ENCODE data around the gene C11orf86. TPM values are rescaled to one million over a fixed set of nuclear protein-coding genes. Genes with fewer than 3 reads are reported as not detected.
"Not testable (repeated sequence)": the region's sequence is repeated elsewhere in the genome, so short reads cannot be mapped to it uniquely, and the experiment has no call there.

The C11orf86 gene
- total RNA-seq, 1 donor from 2014 or later = not detected

- DNase-seq (ENCODE audit: low spot score in 2 of 2) (no peak), FAIRE-seq (no peak)
Measured at GRCh38 chr11:66987924-66988637, 13.0 kb downstream of the C11orf86 start.

DNA sequence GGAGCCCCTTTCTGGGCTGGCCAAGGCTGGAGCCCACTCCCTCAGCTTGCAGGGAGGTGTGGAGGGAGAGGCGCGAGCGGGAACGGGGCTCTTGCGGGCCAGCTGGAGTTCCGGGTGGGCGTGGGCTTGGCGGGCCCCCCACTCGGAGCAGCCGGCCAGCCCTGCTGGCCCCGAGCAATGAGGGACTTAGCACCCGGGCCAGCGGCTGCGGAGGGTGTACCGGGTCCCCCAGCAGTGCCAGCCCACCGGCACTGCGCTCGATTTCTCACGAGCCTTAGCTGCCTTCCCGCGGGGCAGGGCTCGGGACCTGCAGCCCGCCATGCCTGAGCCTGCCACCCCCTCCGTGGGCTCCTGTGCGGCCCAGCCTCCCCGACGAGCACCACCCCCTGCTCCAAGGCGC lies 13.6 kb downstream of the C11orf86 start:
- FAIRE-seq; DNase-seq (ENCODE audit: low spot score in 2 of 2): not testable (repeated sequence)

DNA sequence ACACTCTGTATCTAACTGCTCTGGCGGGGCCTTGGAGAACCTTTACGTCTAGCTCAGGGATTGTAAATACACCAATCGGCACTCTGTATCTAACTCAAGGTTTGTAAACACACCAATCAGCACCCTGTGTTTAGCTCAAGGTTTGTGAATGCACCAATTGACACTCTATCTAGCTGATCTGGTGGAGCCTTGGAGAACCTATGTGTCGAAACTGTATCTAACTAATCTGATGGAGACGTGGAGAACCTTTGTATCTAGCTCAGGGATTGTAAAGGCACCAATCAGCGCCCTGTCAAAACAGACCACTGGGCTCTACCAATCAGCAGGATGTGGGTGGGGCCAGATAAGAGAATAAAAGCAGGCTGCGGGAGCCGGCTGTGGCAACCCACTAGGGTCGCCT lies 14.3 kb downstream of the C11orf86 start:
- FAIRE-seq = not testable (repeated sequence)

GRCh38 chr11:66992041-66992440 lies 16.9 kb downstream of the C11orf86 start:
- no peak for DNase-seq (ENCODE audit: low spot score in 2 of 2)
- FAIRE-seq = no peak

More for the DNA sequence above, 14.3 kb downstream of the C11orf86 start:
- DNase-seq (ENCODE audit: low spot score in 2 of 2) = not testable (repeated sequence)

GRCh38 chr11:66996609-66997273 lies 21.6 kb downstream of the C11orf86 start:
- no peak for FAIRE-seq

DNA sequence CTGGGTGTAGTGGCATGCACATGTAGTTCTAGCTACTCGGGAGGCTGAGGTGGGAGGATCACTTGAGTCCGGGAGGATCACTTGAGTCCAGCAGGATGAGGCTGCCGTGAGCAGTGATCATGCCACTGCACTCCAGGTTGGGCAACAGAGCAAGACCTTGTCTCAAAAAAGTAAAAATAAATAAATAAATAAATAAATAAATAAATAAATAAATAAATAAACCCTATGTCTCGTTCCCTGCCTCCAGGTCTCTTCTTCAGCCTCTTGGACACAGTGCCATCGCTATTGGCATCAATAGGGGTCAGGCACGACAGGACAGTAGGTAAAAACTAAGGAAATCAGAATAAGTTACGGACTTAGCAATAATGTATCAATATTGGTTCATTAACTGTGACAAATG lies 24.5 kb downstream of the C11orf86 start:
- DNase-seq (ENCODE audit: low spot score in 2 of 2) = no peak
- no peak for FAIRE-seq

More at GRCh38 chr11:66996609-66997273, 21.6 kb downstream of the C11orf86 start:
- DNase-seq (ENCODE audit: low spot score in 2 of 2) = no peak

DNA sequence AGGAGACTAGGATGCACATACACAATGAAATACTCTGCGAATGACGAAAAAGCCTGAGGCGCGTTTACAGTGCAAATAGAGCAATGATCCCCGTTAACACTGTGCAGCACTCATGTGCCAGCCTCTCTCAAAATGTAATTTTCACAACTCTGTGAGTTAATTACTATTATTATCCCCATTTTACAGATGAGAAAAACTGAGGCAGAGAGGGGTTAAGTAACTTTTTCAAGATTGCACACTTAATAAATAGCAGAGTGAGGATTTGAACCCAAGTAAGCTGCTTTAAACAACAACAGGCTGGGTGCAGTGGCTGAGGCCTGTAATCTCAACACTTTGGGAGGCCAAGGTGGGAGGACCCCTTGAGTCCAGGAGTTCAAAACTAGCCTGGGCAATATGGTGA lies 26.2 kb downstream of the C11orf86 start:
- FAIRE-seq (no peak), DNase-seq (ENCODE audit: low spot score in 2 of 2) (no peak)

DNA sequence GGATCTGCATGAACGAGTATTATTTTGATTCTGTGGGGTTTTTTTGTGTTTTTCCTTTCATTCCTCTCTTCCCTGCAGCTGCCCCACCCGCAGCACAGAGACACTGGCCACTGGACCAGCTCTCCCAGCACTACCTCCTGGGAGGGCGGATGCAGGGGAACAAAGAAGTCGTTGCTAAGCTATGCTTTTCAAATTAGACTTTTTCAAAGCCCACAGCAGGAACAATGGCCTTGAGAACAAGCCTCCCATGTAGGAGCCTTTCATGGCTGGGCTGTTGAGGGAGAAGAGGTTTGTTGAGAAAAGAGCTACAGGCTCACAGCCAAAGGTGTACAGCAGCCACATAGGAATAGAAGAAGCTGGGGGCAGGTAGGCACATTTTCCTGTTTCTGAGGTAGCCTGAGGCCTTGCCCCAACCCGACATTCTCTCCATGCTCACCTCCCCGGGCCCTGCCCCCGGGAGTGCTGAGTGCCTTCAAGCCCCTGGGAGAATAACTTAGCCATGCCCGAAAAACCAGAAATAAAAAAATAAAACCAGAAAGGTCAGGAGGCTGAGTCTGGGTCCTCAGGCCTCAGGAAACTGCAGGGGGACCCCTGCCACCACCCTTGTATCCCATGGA lies 27.3 kb downstream of the C11orf86 start:
- no peak for DNase-seq (ENCODE audit: low spot score in 2 of 2)
- no peak for FAIRE-seq

DNA sequence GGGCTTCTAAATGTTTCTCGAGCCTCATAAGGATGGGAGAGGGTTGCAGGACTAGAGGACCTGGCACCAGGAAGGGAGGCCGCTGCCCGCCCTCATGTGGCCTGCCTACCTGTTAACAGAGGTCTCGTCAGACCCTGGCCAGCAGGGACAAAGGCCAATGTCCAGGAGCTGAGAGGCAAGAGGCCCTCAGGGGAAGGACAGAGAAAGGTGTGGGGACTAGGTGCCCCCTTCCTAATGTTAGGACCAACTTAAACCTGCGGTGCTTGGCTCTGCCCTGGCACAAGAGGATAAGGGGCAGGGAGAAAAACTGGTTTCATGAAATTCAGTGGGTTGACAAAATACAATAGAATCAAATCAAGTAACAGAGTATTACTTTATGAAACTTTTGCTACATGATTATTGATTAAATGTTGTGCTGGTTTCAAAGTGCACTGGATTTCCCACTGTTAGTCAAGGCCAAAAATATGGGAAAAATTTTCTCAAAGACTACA lies 27.9 kb downstream of the C11orf86 start:
- no peak for DNase-seq (ENCODE audit: low spot score in 2 of 2)

GRCh38 chr11:67005200-67005599 lies 30.1 kb downstream of the C11orf86 start:
- not testable (repeated sequence) for FAIRE-seq; DNase-seq (ENCODE audit: low spot score in 2 of 2)

More for the DNA sequence above, 27.9 kb downstream of the C11orf86 start:
- FAIRE-seq = no peak

GRCh38 chr11:67006029-67006884 lies 31.2 kb downstream of the C11orf86 start:
- FAIRE-seq = no peak
- DNase-seq (ENCODE audit: low spot score in 2 of 2) = peak in 1 of 2 donors; percentile 42

- FAIRE-seq (no peak), DNase-seq (ENCODE audit: low spot score in 2 of 2) (no peak)
Measured at GRCh38 chr11:67007126-67007525, 32.0 kb downstream of the C11orf86 start.

GRCh38 chr11:67010296-67010905 lies 35.3 kb downstream of the C11orf86 start:
- DNase-seq (ENCODE audit: low spot score in 2 of 2) = no peak

GRCh38 chr11:67013511-67014045 lies 38.5 kb downstream of the C11orf86 start:
- no peak for FAIRE-seq
- DNase-seq (ENCODE audit: low spot score in 2 of 2) = no peak

More at GRCh38 chr11:67010296-67010905, 35.3 kb downstream of the C11orf86 start:
- no peak for FAIRE-seq

DNA sequence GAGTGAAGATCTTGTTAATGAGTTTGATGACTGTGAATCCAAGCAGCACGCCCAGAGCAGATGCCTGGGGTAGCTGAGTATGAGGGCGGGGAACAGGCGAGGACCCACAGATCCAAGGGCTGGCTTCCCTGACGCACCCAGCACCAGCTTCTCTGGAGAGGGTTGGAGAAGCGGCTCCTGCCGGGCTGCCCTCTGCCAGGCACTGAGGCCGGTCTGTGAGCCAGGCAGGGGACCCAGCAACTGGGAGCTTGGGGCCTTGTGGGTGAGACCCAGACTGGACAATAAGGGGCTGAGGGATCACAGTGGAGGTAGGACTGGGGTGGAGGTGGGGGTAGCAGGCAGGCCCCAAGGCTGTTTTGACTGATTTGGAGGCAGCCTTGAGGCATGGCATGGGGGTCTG lies 39.2 kb downstream of the C11orf86 start:
- FAIRE-seq = no peak
- no peak for DNase-seq (ENCODE audit: low spot score in 2 of 2)

DNA sequence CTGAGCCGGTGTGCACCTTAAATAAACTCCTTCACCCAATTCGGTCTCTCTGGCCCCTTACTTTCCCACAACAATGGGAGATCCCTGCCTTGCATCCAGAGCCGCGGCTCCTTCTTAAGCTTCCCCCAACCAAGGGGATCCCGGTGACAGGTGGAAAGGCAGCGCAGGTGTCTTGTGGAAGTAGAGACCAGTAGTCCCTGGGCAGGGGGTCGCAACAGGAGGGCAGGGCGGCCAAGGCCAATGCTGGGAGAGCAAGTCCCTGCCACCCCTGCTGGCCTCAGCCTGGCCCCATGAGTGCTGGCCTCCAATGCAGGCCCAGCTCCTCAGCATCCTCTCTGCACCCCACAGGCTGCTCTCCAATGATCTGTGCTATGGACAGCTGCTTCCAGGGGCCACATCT lies 39.9 kb downstream of the C11orf86 start:
- FAIRE-seq (no peak), DNase-seq (ENCODE audit: low spot score in 2 of 2) (no peak)

GRCh38 chr11:67016550-67016949 lies 41.4 kb downstream of the C11orf86 start:
- no peak for DNase-seq (ENCODE audit: low spot score in 2 of 2)
- FAIRE-seq = no peak

DNA sequence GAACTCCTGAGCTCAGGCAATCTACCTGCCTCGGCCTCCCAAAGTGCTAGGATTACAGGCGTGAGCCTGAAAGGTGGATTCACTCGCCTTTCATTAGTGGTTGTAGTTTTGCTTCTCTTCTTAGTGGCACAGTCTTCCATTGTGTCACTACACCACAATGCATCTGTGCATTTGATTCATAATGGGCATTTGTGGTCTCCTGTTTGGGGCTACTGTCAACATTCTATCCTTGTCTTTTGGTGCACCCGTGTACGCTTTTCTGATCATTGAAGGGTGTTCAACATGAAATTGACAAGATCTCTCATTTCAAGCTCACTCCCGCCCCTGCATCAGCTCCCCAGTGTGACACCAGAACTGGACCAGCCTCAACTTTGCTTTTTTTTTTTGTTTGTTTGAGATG lies 45.8 kb downstream of the C11orf86 start:
- DNase-seq (ENCODE audit: low spot score in 2 of 2) (no peak), FAIRE-seq (no peak)

GRCh38 chr11:67022341-67022933 lies 47.3 kb downstream of the C11orf86 start:
- DNase-seq (ENCODE audit: low spot score in 2 of 2) (peak in 1 of 2 donors; percentile 62), FAIRE-seq (no peak)
